ENCODE data around the gene RAD51B.
A peak's percentile ranks its signal among the peaks of the same experiment; 100 is the strongest.

The RAD51B gene

DNA sequence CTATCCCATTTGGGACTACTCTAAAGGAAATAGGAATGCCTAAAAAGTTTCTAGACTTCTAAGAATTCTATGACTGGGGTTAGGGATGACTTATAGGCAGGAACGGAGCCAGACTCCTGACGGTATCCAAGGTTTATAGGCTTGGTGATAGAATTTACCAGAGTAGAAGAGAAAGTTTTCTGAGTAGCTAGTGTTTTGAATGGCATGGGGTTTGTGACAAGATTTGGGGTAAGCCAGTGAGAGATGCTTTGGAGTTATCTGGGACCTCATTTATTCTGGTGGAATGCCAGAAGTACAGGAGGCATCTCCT, 444.6 kb downstream of the RAD51B start:
- H3K4me3 ChIP-seq (ENCODE audit: low read depth, low read length): no peak overlapping the region
- DNase-seq (ENCODE audit: low read depth, low spot score): no peak
- TF ChIP-seq, protein P1, sequence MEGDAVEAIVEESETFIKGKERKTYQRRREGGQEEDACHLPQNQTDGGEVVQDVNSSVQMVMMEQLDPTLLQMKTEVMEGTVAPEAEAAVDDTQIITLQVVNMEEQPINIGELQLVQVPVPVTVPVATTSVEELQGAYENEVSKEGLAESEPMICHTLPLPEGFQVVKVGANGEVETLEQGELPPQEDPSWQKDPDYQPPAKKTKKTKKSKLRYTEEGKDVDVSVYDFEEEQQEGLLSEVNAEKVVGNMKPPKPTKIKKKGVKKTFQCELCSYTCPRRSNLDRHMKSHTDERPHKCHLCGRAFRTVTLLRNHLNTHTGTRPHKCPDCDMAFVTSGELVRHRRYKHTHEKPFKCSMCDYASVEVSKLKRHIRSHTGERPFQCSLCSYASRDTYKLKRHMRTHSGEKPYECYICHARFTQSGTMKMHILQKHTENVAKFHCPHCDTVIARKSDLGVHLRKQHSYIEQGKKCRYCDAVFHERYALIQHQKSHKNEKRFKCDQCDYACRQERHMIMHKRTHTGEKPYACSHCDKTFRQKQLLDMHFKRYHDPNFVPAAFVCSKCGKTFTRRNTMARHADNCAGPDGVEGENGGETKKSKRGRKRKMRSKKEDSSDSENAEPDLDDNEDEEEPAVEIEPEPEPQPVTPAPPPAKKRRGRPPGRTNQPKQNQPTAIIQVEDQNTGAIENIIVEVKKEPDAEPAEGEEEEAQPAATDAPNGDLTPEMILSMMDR (IDR thresholded peaks at IDR 0.05; ENCODE audit: low read depth, low read length): no peak
- in situ Hi-C loops (cut with HindIII; ENCODE audit: low sequenced_read_pairs): no loop called here

DNA sequence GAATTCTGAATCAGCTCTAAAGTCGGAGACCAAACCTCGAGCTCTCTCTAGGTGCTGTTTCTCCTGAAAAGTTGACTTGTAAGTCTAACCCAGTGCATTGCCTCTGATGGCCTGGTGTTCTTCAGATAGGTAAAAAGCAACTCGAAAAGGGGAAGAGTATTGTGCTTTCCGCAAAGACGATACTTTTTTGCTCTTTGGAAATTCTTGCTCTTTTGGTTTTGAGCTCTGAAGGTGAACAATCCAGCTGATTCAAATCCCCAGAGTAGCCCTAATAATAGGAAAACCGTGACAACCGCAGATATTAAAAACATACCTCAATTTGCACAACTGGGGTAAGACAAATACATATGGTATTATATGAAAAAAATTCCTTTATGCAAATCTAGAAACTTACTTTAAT, 447.4 kb downstream of the RAD51B start:
- DNase-seq (ENCODE audit: low read depth, low spot score): no peak
- no peak overlapping the region for H3K4me3 ChIP-seq (ENCODE audit: low read depth, low read length)
- in situ Hi-C loops (cut with HindIII; ENCODE audit: low sequenced_read_pairs): no loop called here
- TF ChIP-seq, protein P1 (IDR thresholded peaks at IDR 0.05; ENCODE audit: low read depth, low read length): no peak

DNA sequence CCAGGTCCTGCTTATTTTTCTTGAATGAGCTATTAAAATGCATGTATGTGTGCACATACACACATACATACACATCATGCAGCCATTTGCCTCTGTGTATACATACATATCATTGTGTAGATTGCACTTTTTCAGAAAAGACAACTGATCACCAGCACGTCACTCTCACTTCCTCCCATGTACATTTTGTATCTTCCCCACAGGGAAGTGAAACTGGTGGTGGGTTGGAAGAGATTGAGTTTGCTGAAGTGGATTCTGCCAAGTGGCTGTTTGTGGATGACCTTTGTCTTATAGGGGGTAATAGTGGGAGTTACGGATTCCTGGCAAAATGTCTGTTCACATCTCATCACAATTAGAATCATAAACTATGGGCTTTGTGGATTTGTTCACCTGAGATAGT, 448.6 kb downstream of the RAD51B start:
- in situ Hi-C loops (cut with HindIII; ENCODE audit: low sequenced_read_pairs): no loop called here
- DNase-seq (ENCODE audit: low read depth, low spot score): no peak
- TF ChIP-seq, protein P1 (IDR thresholded peaks at IDR 0.05; ENCODE audit: low read depth, low read length): no peak
- H3K4me3 ChIP-seq (ENCODE audit: low read depth, low read length): no peak overlapping the region

DNA sequence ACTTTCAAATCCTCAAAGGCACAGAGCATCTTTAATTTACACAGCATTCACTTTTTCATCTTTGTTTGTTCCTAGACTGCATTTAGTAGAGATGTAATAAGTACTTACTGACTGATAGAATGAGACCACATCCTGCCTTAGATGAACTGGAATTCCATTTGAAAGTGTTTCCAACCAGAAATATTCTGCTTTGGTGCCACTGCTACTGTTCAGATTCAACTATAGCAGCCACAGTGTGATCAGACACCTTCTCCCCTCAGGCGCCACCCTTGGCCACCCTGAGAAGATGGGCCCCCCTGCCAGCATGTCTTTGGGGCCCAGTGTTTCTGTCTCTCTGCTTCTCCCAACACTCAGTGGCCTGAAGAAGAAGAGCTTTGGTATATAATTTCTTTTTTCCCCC, 449.1 kb downstream of the RAD51B start:
- TF ChIP-seq, protein P1 (IDR thresholded peaks at IDR 0.05; ENCODE audit: low read depth, low read length): no peak
- no peak overlapping the region for H3K4me3 ChIP-seq (ENCODE audit: low read depth, low read length)
- in situ Hi-C loops (cut with HindIII; ENCODE audit: low sequenced_read_pairs): no loop called here
- DNase-seq (ENCODE audit: low read depth, low spot score): peak; percentile 44

DNA sequence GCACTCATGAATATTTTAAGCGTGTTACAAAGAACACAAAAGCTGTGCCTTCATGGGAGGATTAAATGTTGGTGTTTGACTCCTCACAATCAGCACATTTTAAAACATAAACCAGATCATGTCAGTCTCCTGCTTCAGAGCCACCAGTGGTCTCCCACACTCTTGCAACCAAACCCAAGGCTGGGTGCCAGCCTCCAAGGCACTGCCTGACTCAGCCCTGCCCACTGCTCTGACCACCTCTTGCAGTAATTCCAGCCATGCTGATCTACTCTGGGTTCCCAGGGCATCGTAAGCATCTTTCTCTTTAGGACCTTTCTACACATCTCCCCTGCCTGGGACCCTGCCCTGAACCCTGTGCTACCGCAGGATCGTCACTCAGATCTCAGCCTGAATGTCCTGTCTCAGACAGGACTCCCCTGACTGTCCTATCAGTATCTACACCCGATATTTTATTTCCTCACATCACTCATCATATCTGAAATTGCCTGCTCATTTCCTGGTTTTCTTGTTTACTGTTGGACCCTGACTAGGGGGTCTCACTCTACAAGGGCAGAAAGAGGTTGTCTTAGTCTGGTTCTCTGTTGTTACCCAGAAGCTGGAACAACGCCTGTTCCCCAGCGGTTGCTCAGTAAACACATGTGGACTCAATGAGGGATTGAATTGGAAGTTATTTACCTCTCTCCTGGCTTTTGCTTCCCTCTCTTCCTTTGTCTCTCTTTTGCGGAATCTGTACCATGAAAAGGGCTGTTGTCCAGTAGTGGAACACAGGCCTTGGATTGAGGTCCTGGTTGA, 449.8 kb downstream of the RAD51B start:
- TF ChIP-seq, protein P1 (IDR thresholded peaks at IDR 0.05; ENCODE audit: low read depth, low read length): no peak
- peak; percentile 22 for DNase-seq (ENCODE audit: low read depth, low spot score)
- no peak overlapping the region for H3K4me3 ChIP-seq (ENCODE audit: low read depth, low read length)
- in situ Hi-C loops (cut with HindIII; ENCODE audit: low sequenced_read_pairs): no loop called here

DNA sequence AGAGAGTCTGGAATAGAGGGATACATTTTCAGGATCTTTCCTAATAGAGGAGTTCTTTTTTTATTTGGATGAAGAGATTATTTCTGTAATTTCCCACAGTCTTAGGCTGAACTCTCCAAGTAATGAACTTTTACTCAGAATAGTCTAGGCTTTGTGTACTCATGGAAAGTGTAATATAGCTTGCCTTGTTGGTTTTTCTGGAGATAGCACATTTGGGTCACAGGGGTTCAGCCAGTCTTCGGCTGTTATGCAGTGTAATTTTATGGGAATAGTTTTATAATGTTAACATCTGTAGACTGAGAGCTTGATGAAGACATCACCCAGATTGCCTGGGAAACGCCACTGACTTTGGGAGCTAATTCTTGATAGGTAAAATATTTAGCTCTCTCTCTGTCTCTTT, 450.8 kb downstream of the RAD51B start:
- TF ChIP-seq, protein P1 (IDR thresholded peaks at IDR 0.05; ENCODE audit: low read depth, low read length): no peak
- DNase-seq (ENCODE audit: low read depth, low spot score): no peak
- in situ Hi-C loops (cut with HindIII; ENCODE audit: low sequenced_read_pairs): no loop called here
- no peak overlapping the region for H3K4me3 ChIP-seq (ENCODE audit: low read depth, low read length)
